AG04450 (cell line): Measurements from ENCODE around the gene TMEM154. TPM values are rescaled to one million over a fixed set of nuclear protein-coding genes. Genes with fewer than 3 reads are reported as not detected.

Experiments
- CTCF ChIA-PET: fragments of 300-600, 350-600 bp; formaldehyde crosslinking; extraction: SDS; loops from one replicate; lab custom pipeline; 2022; ENCODE audit warnings: antibody characterized with exemption, inconsistent platforms; lab: Charles Lee
- POLR2A ChIA-PET: fragments of 350-600 bp; formaldehyde crosslinking; extraction: SDS; loops from one replicate; lab custom pipeline; 2021; ENCODE audit warnings: antibody characterized with exemption, inconsistent platforms; lab: Yijun Ruan, JAX
- DNase-seq: peaks from one replicate; pipeline ENCODE4 v3.0.0-alpha.2; 2011; ENCODE audit warnings: low read depth, low spot score
- H3K27ac ChIP-seq: one replicate; pipeline ENCODE4 v1.5.1; 2012; ENCODE audit warnings: low read depth, low read length, control low read depth
- H3K27me3 ChIP-seq: one replicate; pipeline ENCODE4 v1.6.0; 2012; ENCODE audit warnings: low read length; ENCODE audit not compliant: control insufficient read depth, insufficient read depth
- H3K4me3 ChIP-seq: 2 replicates; pipeline ENCODE4 v1.5.1; 2011; ENCODE audit warnings: mild to moderate bottlenecking, low read depth, low read length, control low read depth
- H3K9me3 ChIP-seq: 2 replicates; pipeline ENCODE4 v1.5.1; 2012; ENCODE audit warnings: low read length; ENCODE audit not compliant: control insufficient read depth, insufficient read depth
- polyA plus RNA-seq: library from polyadenylated mRNA; depleted of rRNA; stranded (reverse); fragments of >200 nt; gene quantifications from 2 replicates; pipeline ENCODE4 v1.2.3, GENCODE V29; 2011
- TF ChIP-seq, protein P1 (sequence below): IDR thresholded peaks from 2 replicates; pipeline ENCODE4 v1.5.1; 2011; ENCODE audit warnings: low read depth, low read length, control low read depth, inconsistent platforms

TMEM154 gene
- polyA plus RNA-seq, 1 experiment: 0.63 TPM

DNA sequence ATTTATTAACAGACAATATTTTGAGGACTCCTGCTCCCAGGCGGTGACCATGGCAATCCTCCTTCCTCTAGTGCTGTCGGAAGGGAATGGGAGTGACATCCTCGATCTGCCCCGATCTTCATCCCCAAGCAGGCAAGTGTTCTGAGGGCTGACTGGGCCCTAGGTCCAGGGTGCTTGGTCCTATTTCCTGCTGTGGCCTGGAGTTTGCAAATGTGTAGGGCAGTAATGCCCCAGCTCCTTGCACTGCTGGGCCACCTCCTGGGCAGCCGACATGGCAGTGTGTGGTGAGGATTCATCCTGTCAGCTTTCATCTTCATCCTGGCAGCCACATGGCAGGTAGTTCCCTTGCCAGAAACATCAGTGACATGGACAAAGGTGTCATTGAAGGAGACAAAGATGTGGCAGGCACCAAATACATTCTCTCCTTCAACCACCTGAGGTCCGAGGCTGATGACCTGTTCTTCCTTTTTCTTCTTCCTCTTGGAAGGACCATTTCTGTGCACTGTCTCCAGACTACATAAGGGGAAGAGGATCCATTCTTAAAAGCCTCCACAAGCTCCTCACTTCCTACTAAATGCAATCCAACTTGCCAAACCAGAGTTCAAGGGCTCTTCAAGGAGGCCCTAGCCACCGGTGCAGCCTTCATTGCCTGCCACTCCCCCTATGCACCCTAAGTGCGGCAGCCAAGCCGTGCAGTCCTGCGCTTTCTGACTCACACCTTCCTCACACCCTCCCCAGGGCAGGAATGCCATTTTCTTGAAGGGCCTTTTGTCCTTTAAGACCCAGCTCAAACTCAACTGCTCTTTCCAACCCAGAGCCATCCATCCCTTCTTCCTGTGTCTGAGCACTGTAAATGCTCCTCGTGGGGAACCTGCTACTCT, 65.7 kb downstream of the TMEM154 start:
- H3K4me3 ChIP-seq: no peak overlapping the region
- DNase-seq: no peak
- peaks cover 14% of the 10 kb centered on the region for H3K27me3 ChIP-seq
- TF ChIP-seq, protein P1, sequence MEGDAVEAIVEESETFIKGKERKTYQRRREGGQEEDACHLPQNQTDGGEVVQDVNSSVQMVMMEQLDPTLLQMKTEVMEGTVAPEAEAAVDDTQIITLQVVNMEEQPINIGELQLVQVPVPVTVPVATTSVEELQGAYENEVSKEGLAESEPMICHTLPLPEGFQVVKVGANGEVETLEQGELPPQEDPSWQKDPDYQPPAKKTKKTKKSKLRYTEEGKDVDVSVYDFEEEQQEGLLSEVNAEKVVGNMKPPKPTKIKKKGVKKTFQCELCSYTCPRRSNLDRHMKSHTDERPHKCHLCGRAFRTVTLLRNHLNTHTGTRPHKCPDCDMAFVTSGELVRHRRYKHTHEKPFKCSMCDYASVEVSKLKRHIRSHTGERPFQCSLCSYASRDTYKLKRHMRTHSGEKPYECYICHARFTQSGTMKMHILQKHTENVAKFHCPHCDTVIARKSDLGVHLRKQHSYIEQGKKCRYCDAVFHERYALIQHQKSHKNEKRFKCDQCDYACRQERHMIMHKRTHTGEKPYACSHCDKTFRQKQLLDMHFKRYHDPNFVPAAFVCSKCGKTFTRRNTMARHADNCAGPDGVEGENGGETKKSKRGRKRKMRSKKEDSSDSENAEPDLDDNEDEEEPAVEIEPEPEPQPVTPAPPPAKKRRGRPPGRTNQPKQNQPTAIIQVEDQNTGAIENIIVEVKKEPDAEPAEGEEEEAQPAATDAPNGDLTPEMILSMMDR: no peak
- no peaks in the 10 kb centered on the region for H3K9me3 ChIP-seq
- ChIA-PET POLR2A (no interaction called here), CTCF (no interaction called here)
- H3K27ac ChIP-seq: no peak overlapping the region

DNA sequence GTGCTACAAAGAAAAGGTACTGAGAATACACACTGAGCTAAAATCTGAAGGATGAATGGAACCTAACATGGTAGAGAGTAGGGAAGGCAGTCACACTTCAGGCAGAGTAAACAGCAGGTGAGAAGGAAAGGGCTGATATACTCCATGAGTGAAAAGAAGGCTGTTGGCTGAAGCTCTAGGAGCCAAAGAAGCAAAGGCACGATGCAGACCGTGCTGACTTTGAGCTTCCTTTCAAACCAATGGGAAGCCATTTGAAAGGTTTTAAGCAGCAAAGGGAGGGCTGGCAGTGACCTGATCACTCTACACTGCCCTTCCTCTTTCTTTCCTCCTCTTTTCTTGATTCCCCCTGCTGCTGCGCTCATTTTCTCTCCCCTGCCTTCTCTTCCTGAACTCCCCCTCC, 66.4 kb downstream of the TMEM154 start:
- Histone ChIP-seq H3K27me3 (peaks cover 14% of the 10 kb centered on the region), H3K4me3 (no peak overlapping the region), H3K9me3 (no peaks in the 10 kb centered on the region), H3K27ac (no peak overlapping the region)
- DNase-seq: no peak
- CTCF ChIA-PET: no interaction called here
- POLR2A ChIA-PET: no interaction called here
- TF ChIP-seq, protein P1: no peak

DNA sequence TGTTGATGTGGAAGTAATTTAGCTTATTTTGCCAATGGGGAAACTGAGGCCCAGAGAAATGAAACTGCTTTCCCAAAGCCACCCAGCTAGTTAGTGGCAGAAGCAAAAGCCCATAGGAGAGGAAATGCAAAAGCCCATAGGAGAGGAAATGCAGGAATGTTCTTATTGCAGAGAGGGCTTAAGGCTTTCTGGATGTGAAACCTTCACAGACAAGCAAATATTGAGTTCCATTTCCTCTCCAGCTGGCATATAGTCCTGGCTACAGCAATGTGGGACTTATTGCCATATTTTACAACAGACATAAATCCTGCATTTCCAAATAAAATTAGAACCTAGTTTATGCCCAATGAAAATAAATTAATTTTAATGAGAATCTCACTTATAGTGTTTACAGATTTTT, 69.7 kb downstream of the TMEM154 start:
- Histone ChIP-seq H3K27me3 (peaks cover 16% of the 10 kb centered on the region), H3K4me3 (no peak overlapping the region), H3K27ac (no peak overlapping the region), H3K9me3 (no peaks in the 10 kb centered on the region)
- ChIA-PET CTCF (interaction anchor here (0.5 to 1.5 kb wide), 2 partner anchors 43 to 109 kb away, joined by 3 to 6 read pairs; no protein-coding TSS in a partner anchor), POLR2A (no interaction called here)
- TF ChIP-seq, protein P1: no peak
- DNase-seq: no peak

DNA sequence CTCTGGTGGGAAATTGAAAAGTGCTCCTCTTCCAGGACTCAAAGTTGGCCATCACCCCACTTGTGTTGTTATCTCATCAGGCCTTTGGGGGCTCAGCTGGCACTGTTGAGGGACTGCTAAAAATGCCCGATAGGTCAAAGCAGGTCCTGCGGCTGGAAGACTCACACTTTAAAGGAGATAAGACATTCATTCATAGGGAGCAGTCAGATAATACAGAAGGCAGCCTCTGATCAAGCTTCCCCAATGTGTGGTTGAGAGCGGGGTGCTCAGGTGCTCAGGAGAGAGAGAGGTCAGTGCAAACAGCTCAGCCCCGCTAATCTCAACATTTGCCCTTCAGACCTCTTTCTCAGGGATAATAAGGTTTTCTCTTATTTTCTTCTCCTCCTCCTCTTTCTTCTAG, 70.3 kb downstream of the TMEM154 start:
- no peak overlapping the region for H3K4me3 ChIP-seq
- H3K27ac ChIP-seq: no peak overlapping the region
- CTCF ChIA-PET: interaction anchor here (1.5 kb wide), 1 partner anchor 108 kb away, joined by 6 read pairs; no protein-coding TSS in a partner anchor
- DNase-seq: no peak
- POLR2A ChIA-PET: no interaction called here
- H3K9me3 ChIP-seq: no peaks in the 10 kb centered on the region
- peaks cover 16% of the 10 kb centered on the region for H3K27me3 ChIP-seq
- TF ChIP-seq, protein P1: no peak

DNA sequence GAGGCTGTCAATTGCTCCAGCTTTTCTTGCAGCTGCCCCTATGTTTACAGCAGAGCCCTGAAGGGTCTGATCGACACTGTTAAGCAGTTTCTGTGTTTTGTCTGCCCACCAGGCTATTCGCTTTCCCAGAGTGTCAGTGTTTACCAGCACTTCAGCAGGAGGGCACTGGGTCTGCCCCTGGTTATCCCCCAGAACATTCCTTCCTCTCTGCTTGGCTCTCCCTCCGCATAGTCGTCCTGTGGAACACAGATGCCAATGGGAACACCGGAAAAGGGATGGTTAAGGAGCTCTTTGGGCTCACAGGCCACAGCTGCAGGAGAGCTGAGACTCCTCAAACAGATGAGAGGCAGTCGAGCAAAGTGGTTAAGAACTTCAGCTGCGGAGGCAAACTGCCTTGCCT, 72.6 kb downstream of the TMEM154 start:
- no peak for DNase-seq
- TF ChIP-seq, protein P1: no peak
- Histone ChIP-seq H3K27ac (no peak overlapping the region), H3K27me3 (peaks cover 10% of the 10 kb centered on the region), H3K9me3 (no peaks in the 10 kb centered on the region), H3K4me3 (no peak overlapping the region)
- ChIA-PET CTCF (interaction anchor here (0.5 kb wide), 1 partner anchor 52 kb away, joined by 4 read pairs; no protein-coding TSS in a partner anchor), POLR2A (no interaction called here)
